ENCODE results near the gene PTPRO.

The PTPRO gene

GRCh38 chr12:15435597-15435996, 113.3 kb downstream of the PTPRO start:
- H3K4me3 ChIP-seq (ENCODE audit: low read depth, low read length), result no peak overlapping the region
- DNase-seq (ENCODE audit: low read depth), result no peak
- TF ChIP-seq POLR2A (IDR thresholded peaks at IDR 0.05; ENCODE audit: extremely low read depth, insufficient read length), result no peak
- TF ChIP-seq CTCF (IDR thresholded peaks at IDR 0.05; ENCODE audit: low read depth, low read length), result no peak
- no peak for TF ChIP-seq MYC (IDR thresholded peaks at IDR 0.05; ENCODE audit: low read depth, low read length)
- no peak for TF ChIP-seq MAX (IDR thresholded peaks at IDR 0.05; ENCODE audit: low read depth, low read length)

GRCh38 chr12:15439459-15439858, 117.2 kb downstream of the PTPRO start:
- TF ChIP-seq POLR2A (IDR thresholded peaks at IDR 0.05; ENCODE audit: extremely low read depth, insufficient read length) (no peak), CTCF (IDR thresholded peaks at IDR 0.05; ENCODE audit: low read depth, low read length) (no peak), MAX (IDR thresholded peaks at IDR 0.05; ENCODE audit: low read depth, low read length) (no peak), MYC (IDR thresholded peaks at IDR 0.05; ENCODE audit: low read depth, low read length) (no peak)
- DNase-seq (ENCODE audit: low read depth), result no peak
- no peak overlapping the region for H3K4me3 ChIP-seq (ENCODE audit: low read depth, low read length)

GRCh38 chr12:15443050-15443449, 120.7 kb downstream of the PTPRO start:
- no peak overlapping the region for H3K4me3 ChIP-seq (ENCODE audit: low read depth, low read length)
- no peak for DNase-seq (ENCODE audit: low read depth)
- no peak for TF ChIP-seq CTCF (IDR thresholded peaks at IDR 0.05; ENCODE audit: low read depth, low read length)
- TF ChIP-seq POLR2A (IDR thresholded peaks at IDR 0.05; ENCODE audit: extremely low read depth, insufficient read length), result no peak
- TF ChIP-seq MAX (IDR thresholded peaks at IDR 0.05; ENCODE audit: low read depth, low read length), result no peak
- no peak for TF ChIP-seq MYC (IDR thresholded peaks at IDR 0.05; ENCODE audit: low read depth, low read length)

GRCh38 chr12:15443611-15444010, 121.3 kb downstream of the PTPRO start:
- TF ChIP-seq MYC (IDR thresholded peaks at IDR 0.05; ENCODE audit: low read depth, low read length), result no peak
- no peak for TF ChIP-seq CTCF (IDR thresholded peaks at IDR 0.05; ENCODE audit: low read depth, low read length)
- TF ChIP-seq MAX (IDR thresholded peaks at IDR 0.05; ENCODE audit: low read depth, low read length), result no peak
- TF ChIP-seq POLR2A (IDR thresholded peaks at IDR 0.05; ENCODE audit: extremely low read depth, insufficient read length), result no peak
- no peak overlapping the region for H3K4me3 ChIP-seq (ENCODE audit: low read depth, low read length)
- no peak for DNase-seq (ENCODE audit: low read depth)

- no peak for TF ChIP-seq POLR2A (IDR thresholded peaks at IDR 0.05; ENCODE audit: extremely low read depth, insufficient read length)
- no peak for TF ChIP-seq MYC (IDR thresholded peaks at IDR 0.05; ENCODE audit: low read depth, low read length)
- no peak for TF ChIP-seq MAX (IDR thresholded peaks at IDR 0.05; ENCODE audit: low read depth, low read length)
- no peak for TF ChIP-seq CTCF (IDR thresholded peaks at IDR 0.05; ENCODE audit: low read depth, low read length)
- no peak for DNase-seq (ENCODE audit: low read depth)
- no peak overlapping the region for H3K4me3 ChIP-seq (ENCODE audit: low read depth, low read length)
These were observed 122.2 kb downstream of the PTPRO start for GRCh38 chr12:15444523-15444922.

GRCh38 chr12:15446807-15447206, 124.5 kb downstream of the PTPRO start:
- TF ChIP-seq POLR2A (IDR thresholded peaks at IDR 0.05; ENCODE audit: extremely low read depth, insufficient read length) (no peak), CTCF (IDR thresholded peaks at IDR 0.05; ENCODE audit: low read depth, low read length) (no peak), MAX (IDR thresholded peaks at IDR 0.05; ENCODE audit: low read depth, low read length) (no peak), MYC (IDR thresholded peaks at IDR 0.05; ENCODE audit: low read depth, low read length) (no peak)
- no peak for DNase-seq (ENCODE audit: low read depth)
- no peak overlapping the region for H3K4me3 ChIP-seq (ENCODE audit: low read depth, low read length)

Measured in NB4 (cell line).